Osteocyte (in vitro differentiated cells): Measurements from ENCODE around the gene KCNK3. TPM values are rescaled to one million over a fixed set of nuclear protein-coding genes. Genes with fewer than 3 reads are reported as not detected.

Source experiments
- DNase-seq: peaks from one replicate; pipeline ENCODE4 v3.0.0; 2021; ENCODE audit warnings: mixed read lengths; ENCODE audit not compliant: unreplicated experiment; ENCODE audit errors: extremely low spot score
- H3K27ac Mint-ChIP-seq: one replicate; pipeline ENCODE4 v1.8.0; 2021; ENCODE audit warnings: mild to moderate bottlenecking, mixed read lengths; ENCODE audit not compliant: unreplicated experiment
- H3K27me3 Mint-ChIP-seq: one replicate; pipeline ENCODE4 v1.8.0; 2021; ENCODE audit warnings: mixed read lengths; ENCODE audit not compliant: unreplicated experiment
- H3K36me3 Mint-ChIP-seq: one replicate; pipeline ENCODE4 v1.8.0; 2021; ENCODE audit warnings: mixed read lengths; ENCODE audit not compliant: unreplicated experiment
- H3K4me1 Mint-ChIP-seq: one replicate; pipeline ENCODE4 v1.8.0; 2021; ENCODE audit warnings: mixed read lengths; ENCODE audit not compliant: unreplicated experiment
- H3K4me3 Mint-ChIP-seq: one replicate; pipeline ENCODE4 v1.8.0; 2021; ENCODE audit warnings: mild to moderate bottlenecking, moderate library complexity, mixed read lengths; ENCODE audit not compliant: unreplicated experiment
- H3K9me3 Mint-ChIP-seq: one replicate; pipeline ENCODE4 v1.8.0; 2021; ENCODE audit warnings: mixed read lengths; ENCODE audit not compliant: unreplicated experiment
- CTCF ChIP-seq: fragments of 200-600 bp; sonication (generic); IDR thresholded peaks from 2 replicates; pipeline ENCODE4 v1.5.0; 2021; ENCODE audit warnings: antibody characterized with exemption, mild to moderate bottlenecking, moderate library complexity
- total RNA-seq: library from RNA; stranded (reverse); gene quantifications from 2 replicates; pipeline ENCODE4 v1.2.1, GENCODE V29; 2021

KCNK3 gene
- total RNA-seq, 1 donor from 2014 or later, result 8.5 TPM

DNA sequence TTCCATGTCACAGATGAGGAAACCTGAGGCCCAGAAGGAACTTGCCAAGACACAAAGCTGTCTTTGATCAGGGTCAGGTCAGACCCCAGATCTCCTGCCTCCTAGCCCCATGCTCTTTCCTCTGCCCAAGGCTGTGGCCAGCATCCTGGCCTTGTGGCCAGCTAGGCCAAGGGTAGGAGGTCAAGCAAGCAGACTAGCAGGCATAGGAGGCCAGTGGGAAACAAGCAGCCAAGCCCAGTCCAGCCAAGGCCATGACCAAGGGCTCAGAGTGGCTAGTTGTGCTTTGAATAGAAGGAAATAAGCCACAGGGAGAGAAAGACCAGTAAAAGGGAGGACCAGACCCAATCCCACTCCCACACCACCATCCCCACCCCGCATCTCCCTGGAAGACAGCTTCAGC is 30.4 kb downstream of the KCNK3 start:
- Mint-ChIP-seq H3K4me1 (peaks cover 55% of the 10 kb centered on the region), H3K27me3 (no peaks in the 10 kb centered on the region), H3K27ac (no peak overlapping the region), H3K4me3 (no peak overlapping the region), H3K36me3 (no peaks in the 10 kb centered on the region), H3K9me3 (no peaks in the 10 kb centered on the region)
- no peak for TF ChIP-seq CTCF
- DNase-seq, result no peak

- Mint-ChIP-seq H3K4me3 (no peak overlapping the region), H3K4me1 (peaks cover 55% of the 10 kb centered on the region), H3K36me3 (no peaks in the 10 kb centered on the region), H3K9me3 (no peaks in the 10 kb centered on the region), H3K27ac (peak overlapping the region; percentile 86), H3K27me3 (no peaks in the 10 kb centered on the region)
- TF ChIP-seq CTCF, result no peak
- DNase-seq, result no peak
Observed at GRCh38 chr2:26723475-26723874, 31.0 kb downstream of the KCNK3 start.

GRCh38 chr2:26723991-26724750 is 31.6 kb downstream of the KCNK3 start:
- Mint-ChIP-seq H3K36me3 (no peaks in the 10 kb centered on the region), H3K27me3 (no peaks in the 10 kb centered on the region), H3K27ac (peak overlapping the region; percentile 86), H3K9me3 (no peaks in the 10 kb centered on the region), H3K4me3 (no peak overlapping the region), H3K4me1 (peaks cover 51% of the 10 kb centered on the region)
- DNase-seq, result peak; percentile 88
- TF ChIP-seq CTCF, result no peak

GRCh38 chr2:26724784-26725520 is 32.4 kb downstream of the KCNK3 start:
- H3K4me1 Mint-ChIP-seq, result peaks cover 43% of the 10 kb centered on the region
- no peak overlapping the region for H3K4me3 Mint-ChIP-seq
- H3K9me3 Mint-ChIP-seq, result no peaks in the 10 kb centered on the region
- no peaks in the 10 kb centered on the region for H3K27me3 Mint-ChIP-seq
- peak overlapping the region; percentile 86 for H3K27ac Mint-ChIP-seq
- TF ChIP-seq CTCF, result no peak
- DNase-seq, result no peak
- H3K36me3 Mint-ChIP-seq, result no peaks in the 10 kb centered on the region

- Mint-ChIP-seq H3K27ac (no peak overlapping the region), H3K9me3 (no peaks in the 10 kb centered on the region)
- no peak for TF ChIP-seq CTCF
Observed at GRCh38 chr2:26725521-26725820, 32.9 kb downstream of the KCNK3 start.

More at GRCh38 chr2:26725521-26725820, 32.9 kb downstream of the KCNK3 start:
- H3K36me3 Mint-ChIP-seq, result no peaks in the 10 kb centered on the region
- H3K27me3 Mint-ChIP-seq, result no peaks in the 10 kb centered on the region
- H3K4me1 Mint-ChIP-seq, result peaks cover 38% of the 10 kb centered on the region
- no peak for DNase-seq
- H3K4me3 Mint-ChIP-seq, result no peak overlapping the region
